Measurements from ENCODE around the gene GAK.

GAK gene

DNA sequence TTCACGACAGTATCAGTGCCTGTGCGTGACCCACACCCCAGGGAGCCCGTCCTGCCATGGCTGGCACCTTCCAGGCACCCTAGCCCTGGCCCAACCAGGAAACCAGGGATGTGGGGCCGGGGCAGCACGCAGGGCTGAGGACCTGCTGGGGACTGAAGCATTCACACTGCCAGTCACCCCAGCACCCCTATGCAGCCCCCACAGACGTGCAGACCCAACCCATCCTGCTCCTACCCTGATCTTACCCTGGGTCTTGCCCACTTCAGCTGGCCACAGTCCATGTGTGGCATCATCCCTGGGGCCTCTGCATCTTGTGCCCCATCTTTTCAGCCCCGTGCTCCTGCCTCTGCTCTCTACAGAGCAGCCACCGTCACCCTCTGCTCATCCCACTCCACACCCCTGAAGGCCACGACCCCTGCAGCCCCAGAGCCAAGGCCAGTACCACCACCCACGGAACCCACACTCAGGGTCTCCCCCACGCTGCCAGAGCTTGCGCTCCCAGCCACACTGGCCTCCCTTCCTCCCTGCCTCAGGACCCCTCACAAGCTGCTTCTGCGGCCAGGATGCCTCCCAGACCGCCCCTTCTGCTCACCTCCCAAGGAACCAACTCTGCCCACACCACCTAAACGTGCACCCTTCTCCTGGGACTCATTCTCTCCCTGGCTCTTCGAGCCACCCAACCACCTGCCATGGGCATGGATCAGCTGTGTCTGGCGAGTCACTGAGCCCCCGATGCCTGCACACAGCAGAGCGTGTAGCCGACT lies 25.6 kb downstream of the GAK start:
- no peak for DNase-seq

DNA sequence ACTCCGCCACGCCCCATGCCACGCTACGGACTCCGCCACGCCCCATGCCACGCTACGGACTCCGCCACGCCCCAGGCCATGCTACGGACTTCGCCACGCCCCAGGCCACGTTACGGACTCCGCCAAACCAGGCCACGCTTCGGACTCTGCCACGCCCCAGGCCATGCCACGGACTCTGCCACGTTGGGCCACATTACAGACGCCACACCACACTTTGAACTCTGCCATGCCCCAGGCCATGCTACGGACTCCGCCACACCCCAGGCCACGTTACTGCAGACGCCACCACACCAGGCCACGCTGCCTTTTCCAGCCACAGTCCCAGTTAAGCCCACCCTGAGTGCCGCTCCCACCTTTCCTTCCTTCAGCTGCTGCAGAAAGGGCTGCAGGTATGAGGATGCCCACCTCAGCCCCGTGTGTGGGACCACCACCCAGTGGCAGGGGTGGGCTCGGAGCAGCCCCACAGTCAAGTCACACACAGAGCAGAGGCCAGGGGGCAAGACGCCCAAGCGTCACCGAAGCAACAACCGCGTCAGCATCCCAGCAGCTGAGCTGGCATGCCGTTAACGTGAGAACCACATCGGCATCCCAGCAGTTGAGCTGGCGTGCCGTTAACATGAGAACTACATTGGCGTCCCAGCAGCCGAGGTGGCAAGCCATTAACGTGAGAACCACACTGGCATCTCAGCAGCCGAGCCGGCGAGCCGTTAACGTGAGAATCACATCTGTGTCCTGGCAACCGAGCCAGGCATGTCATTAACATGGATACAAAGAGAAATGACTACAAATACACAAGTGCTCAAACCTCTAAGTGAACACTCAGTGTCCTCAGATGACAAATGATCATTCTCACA lies 26.4 kb downstream of the GAK start:
- DNase-seq, result no peak

DNA sequence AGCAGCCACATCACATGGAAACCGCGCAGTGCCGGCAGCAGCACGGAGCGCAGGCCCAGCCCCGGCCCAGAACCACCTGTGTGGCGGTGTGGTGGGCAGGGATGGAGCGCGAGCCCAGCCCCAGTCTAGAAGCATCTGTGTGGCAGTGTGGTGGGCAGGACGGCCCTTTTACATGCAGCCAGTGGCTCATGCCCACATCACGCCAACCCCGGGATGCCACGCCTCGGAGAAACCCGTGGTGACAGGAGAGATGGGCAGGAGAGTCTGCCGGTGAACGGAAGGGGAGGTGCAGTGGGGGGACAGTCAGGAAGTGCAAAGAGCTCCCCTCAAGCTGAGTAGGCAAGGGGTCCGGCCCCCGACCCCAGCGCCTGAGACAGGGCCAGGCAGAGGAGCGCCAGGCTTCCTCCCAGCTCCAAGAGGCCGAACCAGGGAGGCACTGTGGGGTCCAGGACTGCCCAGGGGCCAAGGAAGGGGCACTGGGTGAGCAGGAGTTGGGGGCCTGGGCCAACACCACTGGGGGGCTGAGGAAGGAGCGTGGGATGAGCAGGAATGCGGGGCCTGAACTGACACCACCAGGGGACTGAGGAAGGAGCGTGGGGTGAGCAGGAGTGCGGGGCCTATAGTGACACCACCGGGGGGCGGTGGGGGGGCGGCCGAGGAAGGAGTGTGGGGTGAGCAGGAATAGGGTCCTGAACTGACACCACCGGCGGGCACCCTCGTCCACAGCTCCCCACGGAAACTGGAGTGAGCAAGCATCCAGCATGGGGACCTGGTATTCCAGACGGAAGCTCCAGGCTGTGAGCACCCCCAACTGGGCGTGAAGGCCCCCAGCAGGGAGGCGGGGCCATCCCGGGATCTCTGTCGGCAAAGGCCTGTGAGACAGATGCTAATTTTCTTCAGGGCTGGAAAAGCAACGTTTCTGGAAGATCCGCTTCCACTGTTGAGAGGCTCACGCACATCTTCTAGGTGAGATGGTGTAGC lies 28.8 kb downstream of the GAK start:
- no peak for DNase-seq

- DNase-seq, result no peak
Measured at GRCh38 chr4:901192-901910, 30.8 kb downstream of the GAK start.

- no peak for DNase-seq
Measured at GRCh38 chr4:900721-901120, 31.4 kb downstream of the GAK start.

GRCh38 chr4:900073-900472 lies 32.0 kb downstream of the GAK start:
- DNase-seq, result no peak

DNA sequence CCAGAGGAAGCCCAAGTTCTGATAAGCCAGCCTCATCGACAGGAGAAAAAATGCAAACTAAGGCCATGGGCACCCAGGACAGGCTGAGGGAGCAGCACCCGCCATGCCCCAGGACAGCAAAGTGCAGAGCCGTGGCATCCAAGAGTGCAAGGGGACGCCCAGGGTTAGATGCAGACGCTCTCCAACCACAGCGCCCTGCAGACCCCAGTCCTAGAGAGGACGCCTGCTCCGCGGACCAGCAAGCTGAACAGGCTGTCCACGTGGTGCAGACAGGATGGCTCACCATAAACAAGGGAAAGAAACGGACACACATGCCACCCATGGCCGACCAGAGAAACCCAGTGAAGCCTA lies 32.6 kb downstream of the GAK start:
- no peak for DNase-seq

- DNase-seq, result no peak
Measured at GRCh38 chr4:898869-899555, 33.1 kb downstream of the GAK start.

- no peak for DNase-seq
Measured at GRCh38 chr4:898123-898522, 34.0 kb downstream of the GAK start.

DNA sequence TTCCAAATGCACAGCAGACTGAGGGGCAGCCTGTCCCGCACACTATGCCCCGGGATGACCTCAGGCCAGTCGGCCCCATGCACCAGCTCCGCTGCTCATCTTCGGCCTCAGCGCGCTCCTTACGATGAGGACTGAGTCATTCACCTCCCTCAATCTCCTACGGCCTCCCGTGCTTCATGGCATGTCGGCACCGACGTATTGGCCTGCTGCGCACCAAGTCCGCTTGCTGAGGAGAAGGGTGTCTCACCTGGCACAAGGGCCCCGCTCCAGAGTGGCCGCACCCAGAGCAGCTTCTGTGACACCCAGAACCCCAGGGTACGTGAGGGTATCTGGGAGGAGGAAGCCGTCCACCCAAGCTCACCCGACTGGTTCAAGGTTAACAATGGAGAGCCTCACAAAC lies 35.5 kb downstream of the GAK start:
- no peak for DNase-seq

DNA sequence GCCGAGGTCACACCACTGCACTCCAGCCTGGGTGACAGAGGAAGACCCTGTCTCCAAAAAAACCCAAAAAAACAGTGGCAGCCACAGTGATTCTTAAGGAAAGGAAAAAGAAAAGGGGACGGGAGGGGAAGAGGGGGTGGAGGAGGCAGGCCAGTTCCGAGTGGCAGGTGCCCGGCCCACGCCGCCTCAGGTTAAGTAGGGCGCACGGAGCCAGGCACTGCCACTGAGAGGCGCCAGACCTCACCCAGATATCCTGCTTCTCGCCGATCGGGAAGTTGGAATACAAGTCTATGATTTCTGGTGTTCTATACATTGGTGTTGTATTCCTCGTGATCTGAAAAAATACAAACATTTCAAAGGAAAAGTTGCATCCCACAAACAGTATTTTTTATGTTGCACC lies 35.9 kb downstream of the GAK start:
- no peak for DNase-seq

DNA sequence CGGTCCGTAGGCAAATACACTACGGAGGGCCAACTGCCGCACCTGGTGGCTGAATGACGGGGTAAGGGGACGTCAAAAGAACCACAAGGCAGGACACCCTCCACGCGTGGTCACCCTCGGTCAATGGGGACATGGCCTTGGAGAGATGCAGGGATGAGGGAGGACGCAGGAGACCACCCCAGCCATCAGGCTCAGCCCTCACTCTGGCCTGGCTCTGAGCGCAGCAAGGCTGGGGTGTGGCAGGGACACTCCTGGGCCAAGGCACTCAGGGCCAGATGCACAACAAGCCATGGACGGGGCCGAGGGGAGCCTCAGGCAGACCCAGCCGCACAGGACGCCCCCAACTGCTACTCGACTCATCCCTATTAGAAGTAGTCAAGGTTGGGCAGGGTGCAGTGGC lies 36.5 kb downstream of the GAK start:
- DNase-seq, result no peak

- no peak for DNase-seq
Measured at GRCh38 chr4:893995-894705, 38.0 kb downstream of the GAK start.

- no peak for DNase-seq
Measured at GRCh38 chr4:893276-893994, 38.7 kb downstream of the GAK start.

GRCh38 chr4:892780-893179 lies 39.3 kb downstream of the GAK start:
- DNase-seq, result no peak

DNA sequence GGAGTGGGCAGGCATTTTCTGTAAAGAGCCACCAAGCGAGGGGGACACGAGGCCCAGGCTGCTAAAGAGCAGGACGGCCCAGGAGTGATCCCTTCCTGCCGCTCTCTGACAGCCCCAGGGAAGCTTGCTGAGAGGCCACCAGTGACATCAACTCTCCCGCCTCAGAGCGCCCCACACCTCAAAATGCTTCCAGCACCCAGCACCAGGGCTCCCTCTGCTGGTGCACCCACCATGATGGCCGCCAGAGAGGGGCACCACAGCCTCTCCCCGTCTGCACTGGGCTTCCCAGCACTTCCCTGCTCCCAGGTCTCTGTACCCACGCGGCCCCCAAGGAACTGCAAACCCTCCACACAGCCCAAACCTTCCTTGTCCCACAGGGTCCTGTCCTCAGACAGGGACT lies 40.4 kb downstream of the GAK start:
- DNase-seq, result no peak

- no peak for DNase-seq
Measured at GRCh38 chr4:890036-890695, 42.0 kb downstream of the GAK start.

GRCh38 chr4:889516-889915 lies 42.6 kb downstream of the GAK start:
- DNase-seq, result no peak

DNA sequence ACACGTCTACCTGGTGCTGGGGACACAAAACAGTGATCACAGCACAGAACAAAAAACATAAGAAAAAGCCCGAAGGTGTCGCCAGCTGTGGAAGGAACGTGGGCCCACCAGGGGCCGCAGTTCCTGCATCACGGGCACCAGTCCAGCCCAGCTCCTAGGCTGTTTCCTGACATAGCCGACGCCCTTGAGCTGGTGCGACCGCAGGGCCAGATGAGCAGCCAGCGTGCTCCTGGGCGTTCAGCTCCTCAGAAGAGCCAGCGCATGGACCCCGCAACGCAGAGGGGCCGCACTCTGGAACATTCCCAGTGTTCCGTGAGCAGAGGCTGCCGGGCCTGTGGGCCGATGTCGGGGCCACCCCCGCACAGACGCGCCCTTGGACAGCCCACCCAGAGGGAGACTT lies 44.1 kb downstream of the GAK start:
- DNase-seq, result no peak
